Aorta (tissue), 5 donors: ENCODE data around the gene MECP2. TPM values are rescaled to one million over a fixed set of nuclear protein-coding genes. Genes with fewer than 3 reads are reported as not detected.

ENCODE experiments used
- ATAC-seq: fragments of 200-7000 bp; cut with Tn5 transposase; one replicate; pipeline ENCODE4 v1.9.1; 2022; ENCODE audit warnings: moderate library complexity; ENCODE audit not compliant: low FRiP score
- DNase-seq, 2 donors: peaks; one replicate each; pipeline ENCODE4 v3.0.0-alpha.2; 2020
- H3K27ac ChIP-seq, 2 donors: one replicate each; pipeline ENCODE4 v1.5.1; 2013; ENCODE audit warnings: low read length in 2 of 2, mild to moderate bottlenecking in 2 of 2, moderate library complexity in 2 of 2, control low read depth in 1 of 2, inconsistent platforms in 1 of 2, low read depth in 1 of 2
- H3K27me3 ChIP-seq, 2 donors: one replicate each; pipeline ENCODE4 v1.6.1; 2013; ENCODE audit warnings: control low read depth in 1 of 2, low read length in 1 of 2, mild to moderate bottlenecking in 1 of 2, moderate library complexity in 1 of 2; ENCODE audit not compliant: insufficient read depth in 2 of 2, control insufficient read depth in 1 of 2
- H3K36me3 ChIP-seq, 2 donors: one replicate each; pipeline ENCODE4 v1.6.1; 2013; ENCODE audit warnings: control low read depth in 1 of 2, low read length in 1 of 2, mild to moderate bottlenecking in 1 of 2; ENCODE audit not compliant: insufficient read depth in 2 of 2, control insufficient read depth in 1 of 2
- H3K4me1 ChIP-seq, 2 donors: one replicate each; pipeline ENCODE4 v1.6.1; 2013; ENCODE audit warnings: low read length in 2 of 2, control low read depth in 1 of 2, mild to moderate bottlenecking in 1 of 2, moderate library complexity in 1 of 2; ENCODE audit not compliant: insufficient read depth in 2 of 2, control insufficient read depth in 1 of 2
- H3K4me3 ChIP-seq, 2 donors: one replicate each; pipeline ENCODE4 v1.5.1; 2013; ENCODE audit warnings: low read length in 2 of 2, control low read depth in 1 of 2, mild to moderate bottlenecking in 1 of 2
- H3K9me3 ChIP-seq: one replicate; pipeline ENCODE4 v1.6.1; 2013; ENCODE audit warnings: mild to moderate bottlenecking, low read length; ENCODE audit not compliant: control insufficient read depth
- WGBS, 2 donors: extraction: QIAGEN DNeasy Blood & Tissue Kit; methylation state at CpG; one replicate each; pipeline ENCODE4 v1.1.7; 2013; 5-methylcytosine and 5-hydroxymethylcytosine counted together
- intact Hi-C, 2 donors: fragments of 100-400 bp; cut with DNase I; formaldehyde crosslinking; loops; one replicate each; pipeline versions ENCODE4 v1.14.2 to v1.15.0; 2022
- polyA plus RNA-seq, 2 donors: library from polyadenylated mRNA; stranded (reverse); fragments of 200-250 nt; gene quantifications; one replicate each; pipeline ENCODE4 v1.2.3, GENCODE V29; 2013
- total RNA-seq, 2 donors: library from RNA; stranded (reverse); fragmentation: NEBNext Ultra II Directional; extraction: Animal tissue kit (Norgen Biotek cat#: 25700); gene quantifications; one replicate each; pipeline ENCODE4 v1.2.1, GENCODE V29; 2021
- donor health status: healthy with polysubstance abuse.
- donor health status: Bipolar disorder and iron deficiency.
- donor health status: DM: no; HTN: no; CAD: no.
- donor health status: DM: no; HTN: no; CAD: no.
- donor health status: DM: yes; HTN: yes; CAD: no.

MECP2 gene
- total and polyA plus RNA-seq, 4 donors = 10.4 to 80.7 (median 49.2) TPM

GRCh38 chrX:154120567-154120966 lies 23.1 kb upstream of the MECP2 start:
- H3K4me1 ChIP-seq = no peaks in the 10 kb centered on the region
- no peaks in the 10 kb centered on the region for H3K9me3 ChIP-seq
- no peak for DNase-seq
- H3K36me3 ChIP-seq = no peaks in the 10 kb centered on the region
- ATAC-seq = no peak
- no peak overlapping the region for H3K4me3 ChIP-seq
- 85 to 89% methylated on average over 3 of the region's 3 CpGs for WGBS, 2 donors
- no peak overlapping the region for H3K27ac ChIP-seq
- no peaks in the 10 kb centered on the region for H3K27me3 ChIP-seq
- intact Hi-C loops = no loop called here

GRCh38 chrX:154117566-154117965 lies 20.0 kb upstream of the MECP2 start:
- intact Hi-C loops = no loop called here
- Histone ChIP-seq H3K9me3 (no peaks in the 10 kb centered on the region), H3K36me3 (no peaks in the 10 kb centered on the region), H3K4me3 (no peak overlapping the region), H3K27ac (no peak overlapping the region), H3K4me1 (no peaks in the 10 kb centered on the region), H3K27me3 (no peaks in the 10 kb centered on the region)
- ATAC-seq (no peak), DNase-seq (no peak)
- 73 to 89% methylated on average over 6 of the region's 6 CpGs for WGBS, 2 donors

GRCh38 chrX:154116426-154117211 lies 19.1 kb upstream of the MECP2 start:
- no peaks in the 10 kb centered on the region for H3K27me3 ChIP-seq
- no peaks in the 10 kb centered on the region for H3K36me3 ChIP-seq
- intact Hi-C loops = no loop called here
- 62 to 72% methylated on average over 19 of the region's 19 CpGs for WGBS, 2 donors
- no peak for DNase-seq
- ATAC-seq = no peak
- H3K4me3 ChIP-seq = no peak overlapping the region
- H3K27ac ChIP-seq = no peak overlapping the region
- no peaks in the 10 kb centered on the region for H3K4me1 ChIP-seq
- H3K9me3 ChIP-seq = no peaks in the 10 kb centered on the region

- H3K36me3 ChIP-seq = no peaks in the 10 kb centered on the region
- H3K9me3 ChIP-seq = no peaks in the 10 kb centered on the region
- no peak for ATAC-seq
- intact Hi-C loops = no loop called here
- H3K4me3 ChIP-seq = no peak overlapping the region
- H3K4me1 ChIP-seq = no peaks in the 10 kb centered on the region
- WGBS, 2 donors = 91% methylated on average over 5 of the region's 5 CpGs
- no peak for DNase-seq
- no peaks in the 10 kb centered on the region for H3K27me3 ChIP-seq
- H3K27ac ChIP-seq = no peak overlapping the region
Measured at GRCh38 chrX:154115750-154116149, 18.2 kb upstream of the MECP2 start.

GRCh38 chrX:154115071-154115470 lies 17.6 kb upstream of the MECP2 start:
- intact Hi-C loops = no loop called here
- DNase-seq (no peak), ATAC-seq (no peak)

GRCh38 chrX:154114652-154115051 lies 17.1 kb upstream of the MECP2 start:
- Histone ChIP-seq H3K9me3 (no peaks in the 10 kb centered on the region), H3K36me3 (no peaks in the 10 kb centered on the region), H3K27ac (no peak overlapping the region), H3K4me1 (no peaks in the 10 kb centered on the region), H3K4me3 (no peak overlapping the region), H3K27me3 (no peaks in the 10 kb centered on the region)
- intact Hi-C loops = no loop called here
- 92% methylated on average over 5 of the region's 5 CpGs for WGBS, 2 donors
- no peak for ATAC-seq
- DNase-seq = no peak

More at GRCh38 chrX:154115071-154115470, 17.6 kb upstream of the MECP2 start:
- Histone ChIP-seq H3K27me3 (no peaks in the 10 kb centered on the region), H3K27ac (no peak overlapping the region), H3K36me3 (no peaks in the 10 kb centered on the region), H3K4me1 (no peaks in the 10 kb centered on the region), H3K9me3 (no peaks in the 10 kb centered on the region), H3K4me3 (no peak overlapping the region)
- WGBS, 2 donors = 89 to 94% methylated on average over 10 of the region's 10 CpGs

GRCh38 chrX:154113729-154114128 lies 16.2 kb upstream of the MECP2 start:
- 52 to 65% methylated on average over 6 of the region's 6 CpGs for WGBS, 2 donors
- intact Hi-C loops = no loop called here
- Histone ChIP-seq H3K9me3 (no peaks in the 10 kb centered on the region), H3K4me1 (no peaks in the 10 kb centered on the region), H3K27ac (no peak overlapping the region), H3K27me3 (no peaks in the 10 kb centered on the region), H3K36me3 (no peaks in the 10 kb centered on the region), H3K4me3 (no peak overlapping the region)
- DNase-seq (no peak), ATAC-seq (no peak)

GRCh38 chrX:154098551-154098950 lies 1.0 kb upstream of the MECP2 start:
- intact Hi-C loops = loop anchor here in 1 of 2 donors (5.0 kb wide), 2 partner anchors 76 to 284 kb away; no protein-coding TSS in a partner anchor
- Histone ChIP-seq H3K4me3 (no peak overlapping the region), H3K36me3 (no peaks in the 10 kb centered on the region), H3K27me3 (no peaks in the 10 kb centered on the region), H3K4me1 (no peaks in the 10 kb centered on the region), H3K27ac (no peak overlapping the region), H3K9me3 (no peaks in the 10 kb centered on the region)
- WGBS, 2 donors = 68 to 75% methylated on average over 2 of the region's 2 CpGs
- DNase-seq (no peak), ATAC-seq (no peak)

- Histone ChIP-seq H3K36me3 (no peaks in the 10 kb centered on the region), H3K4me3 (peak overlapping the region; percentile 51 to 70), H3K27ac (peak overlapping the region; percentile 45 to 99), H3K4me1 (no peaks in the 10 kb centered on the region), H3K9me3 (no peaks in the 10 kb centered on the region), H3K27me3 (no peaks in the 10 kb centered on the region)
- DNase-seq = peak; percentile 81 to 90
- peak; percentile 88 for ATAC-seq
- 1 to 32% methylated on average over 43 to 76 of the region's 80 CpGs for WGBS, 2 donors
- intact Hi-C loops = loop anchor here in 1 of 2 donors (5.0 kb wide), 2 partner anchors 75 to 285 kb away; no protein-coding TSS in a partner anchor
Measured at GRCh38 chrX:154097003-154097588, 421 bp downstream of the MECP2 start.
